ENCODE results near the gene LPIN1.

- TF ChIP-seq CTCF (IDR thresholded peaks at IDR 0.05) (no peak), POLR2AphosphoS5 (IDR thresholded peaks at IDR 0.05) (no peak), POLR2A (IDR thresholded peaks at IDR 0.05) (no peak)
Measured at GRCh38 chr2:11766016-11766415, 19.6 kb downstream of the LPIN1 start.

Measured in breast epithelium (tissue), 3 donors.